K562 (cell line): ENCODE measurements around the gene CYB5R3. TPM values are rescaled to one million over a fixed set of nuclear protein-coding genes. Genes with fewer than 3 reads are reported as not detected.

Experiments
- ARID3A ChIP-seq: IDR thresholded peaks from 2 replicates; pipeline ENCODE4 v1.6.1; 2012; ENCODE audit warnings: low read depth, low read length, improper control_type of control experiment, borderline replicate concordance
- ASH1L ChIP-seq: fragments of 450-650 bp; IDR thresholded peaks from 2 replicates; pipeline ENCODE4 v1.6.1; 2018; ENCODE audit warnings: borderline replicate concordance, mild to moderate bottlenecking, low read depth; ENCODE audit not compliant: partially characterized antibody
- BACH1 ChIP-seq: fragments of 200-800 bp; sonication (Bioruptor generic); IDR thresholded peaks from 2 replicates; pipeline ENCODE4 v1.6.1; 2016; ENCODE audit warnings: missing genetic modification characterization, missing compliant biosample characterization
- CGGBP1 ChIP-seq: fragments of 250-450 bp; sonication (Bioruptor Pico); IDR thresholded peaks from 2 replicates; pipeline ENCODE4 v1.9.0; 2021; ENCODE audit warnings: mild to moderate bottlenecking
- CREB1 ChIP-seq, 2 experiments: sonication (generic) in 1 of 2; formaldehyde crosslinking in 1 of 2; IDR thresholded peaks; 2 replicates each; pipeline versions ENCODE4 v1.6.1 to v1.8.0; 2012 to 2022; ENCODE audit warnings: inconsistent platforms in 1 of 2, mild to moderate bottlenecking in 1 of 2, missing genetic modification reagents in 1 of 2, moderate library complexity in 1 of 2
- FOXK1 ChIP-seq: sonication (generic); formaldehyde crosslinking; IDR thresholded peaks from 2 replicates; pipeline ENCODE4 v1.8.0; 2022; ENCODE audit warnings: missing genetic modification reagents, mild to moderate bottlenecking, borderline replicate concordance
- HMG20B ChIP-seq: fragments of 250-450 bp; sonication (Bioruptor Pico); IDR thresholded peaks from 2 replicates; pipeline ENCODE4 v1.5.0; 2021; ENCODE audit warnings: mild to moderate bottlenecking
- LCOR ChIP-seq: sonication (generic); formaldehyde crosslinking; IDR thresholded peaks from 2 replicates; pipeline ENCODE4 v1.8.0; 2022; ENCODE audit warnings: mild to moderate bottlenecking, missing genetic modification reagents
- MTA2 ChIP-seq: fragments of 450-650 bp; IDR thresholded peaks from 2 replicates; pipeline ENCODE4 v1.6.1; 2016; ENCODE audit warnings: low read depth
- MXI1 ChIP-seq: IDR thresholded peaks from 2 replicates; pipeline ENCODE4 v1.6.1; 2011; ENCODE audit warnings: low read depth, mild to moderate bottlenecking, improper control_type of control experiment, low read length
- RBFOX2 ChIP-seq: fragments of 200-400 bp; formaldehyde crosslinking; IDR thresholded peaks from 2 replicates; pipeline ENCODE4 v1.6.1; 2017; ENCODE audit warnings: low read depth, mild to moderate bottlenecking, low read length, moderate library complexity
- SMAD4 ChIP-seq: fragments of 250-450 bp; sonication (Bioruptor Pico); conservative IDR thresholded peaks from 2 replicates; pipeline ENCODE4 v1.8.0; 2021; ENCODE audit warnings: inconsistent platforms, mild to moderate bottlenecking, moderate library complexity
- ZBTB34 ChIP-seq: fragments of 250-450 bp; sonication (Bioruptor Pico); IDR thresholded peaks from 2 replicates; pipeline ENCODE4 v1.8.0; 2021; ENCODE audit warnings: mild to moderate bottlenecking, moderate library complexity
- ZC3H8 ChIP-seq: fragments of 450-650 bp; IDR thresholded peaks from 2 replicates; pipeline ENCODE4 v1.6.1; 2017
- polyA plus RNA-seq, 8 experiments: library from polyadenylated mRNA; depleted of rRNA in 4 of 8; stranded (reverse) in 5 of 8; unstranded in 3 of 8; fragments of >200 nt; fragmentation: Nextera tagmentation in 2 of 8; fragmentation: Illumina TruSeq in 1 of 8; extraction: Ambion mirVana in 2 of 8; extraction: Trizol in 1 of 8; gene quantifications; 2 replicates each; pipeline versions ENCODE4 v1.2.1 to v1.2.3, GENCODE V29; 2011 to 2014; ENCODE audit warnings: inconsistent platforms in 1 of 8, missing spikeins in 1 of 8
- total RNA-seq, 7 experiments: library from RNA; depleted of rRNA in 6 of 7; stranded (reverse); fragments of >200 nt in 6 of 7; fragmentation: Illumina TruSeq in 2 of 7; extraction: Trizol in 2 of 7; gene quantifications; 2 replicates each; pipeline versions ENCODE4 v1.2.1 to v1.2.3, GENCODE V29; 2011 to 2021; ENCODE audit warnings: low replicate concordance in 1 of 7
- TF ChIP-seq, protein P1 (sequence below): fragments of 250-450 bp; sonication (Bioruptor Pico); IDR thresholded peaks from 2 replicates; pipeline ENCODE4 v1.4.0; 2020
- TF ChIP-seq, protein P2 (sequence below): sonication (generic); formaldehyde crosslinking; IDR thresholded peaks from 2 replicates; pipeline ENCODE4 v1.8.0; 2022; ENCODE audit warnings: missing genetic modification reagents, mild to moderate bottlenecking, moderate library complexity, borderline replicate concordance

The CYB5R3 gene
- total and polyA plus RNA-seq, 9 of the 15 experiments (the other 6 are each of a cell fraction or from before 2014, with no cell fraction given), result 1.4 to 66.8 (median 23.4) TPM

GRCh38 chr22:42615092-42615859, 33.9 kb downstream of the CYB5R3 start (continued):
- TF ChIP-seq SMAD4 (CRISPR knock-in tag), result peak; percentile 21; the same call in 1 of the 2 replicates
- TF ChIP-seq CGGBP1 (CRISPR knock-in tag), result peak; percentile 99
- peak; percentile 99 for TF ChIP-seq FOXK1 (CRISPR knock-in tag)
- peak; percentile 58 for TF ChIP-seq CREB1 (IDR thresholded peaks at IDR 0.05)
- peak; percentile 40; the same call in 1 of the 2 replicates for TF ChIP-seq CREB1 (CRISPR knock-in tag; IDR thresholded peaks at IDR 0.05)
- TF ChIP-seq MTA2, result no peak
- TF ChIP-seq BACH1 (tag), result peak; percentile 74
- peak; percentile 81 for TF ChIP-seq MXI1
- TF ChIP-seq, protein P1, sequence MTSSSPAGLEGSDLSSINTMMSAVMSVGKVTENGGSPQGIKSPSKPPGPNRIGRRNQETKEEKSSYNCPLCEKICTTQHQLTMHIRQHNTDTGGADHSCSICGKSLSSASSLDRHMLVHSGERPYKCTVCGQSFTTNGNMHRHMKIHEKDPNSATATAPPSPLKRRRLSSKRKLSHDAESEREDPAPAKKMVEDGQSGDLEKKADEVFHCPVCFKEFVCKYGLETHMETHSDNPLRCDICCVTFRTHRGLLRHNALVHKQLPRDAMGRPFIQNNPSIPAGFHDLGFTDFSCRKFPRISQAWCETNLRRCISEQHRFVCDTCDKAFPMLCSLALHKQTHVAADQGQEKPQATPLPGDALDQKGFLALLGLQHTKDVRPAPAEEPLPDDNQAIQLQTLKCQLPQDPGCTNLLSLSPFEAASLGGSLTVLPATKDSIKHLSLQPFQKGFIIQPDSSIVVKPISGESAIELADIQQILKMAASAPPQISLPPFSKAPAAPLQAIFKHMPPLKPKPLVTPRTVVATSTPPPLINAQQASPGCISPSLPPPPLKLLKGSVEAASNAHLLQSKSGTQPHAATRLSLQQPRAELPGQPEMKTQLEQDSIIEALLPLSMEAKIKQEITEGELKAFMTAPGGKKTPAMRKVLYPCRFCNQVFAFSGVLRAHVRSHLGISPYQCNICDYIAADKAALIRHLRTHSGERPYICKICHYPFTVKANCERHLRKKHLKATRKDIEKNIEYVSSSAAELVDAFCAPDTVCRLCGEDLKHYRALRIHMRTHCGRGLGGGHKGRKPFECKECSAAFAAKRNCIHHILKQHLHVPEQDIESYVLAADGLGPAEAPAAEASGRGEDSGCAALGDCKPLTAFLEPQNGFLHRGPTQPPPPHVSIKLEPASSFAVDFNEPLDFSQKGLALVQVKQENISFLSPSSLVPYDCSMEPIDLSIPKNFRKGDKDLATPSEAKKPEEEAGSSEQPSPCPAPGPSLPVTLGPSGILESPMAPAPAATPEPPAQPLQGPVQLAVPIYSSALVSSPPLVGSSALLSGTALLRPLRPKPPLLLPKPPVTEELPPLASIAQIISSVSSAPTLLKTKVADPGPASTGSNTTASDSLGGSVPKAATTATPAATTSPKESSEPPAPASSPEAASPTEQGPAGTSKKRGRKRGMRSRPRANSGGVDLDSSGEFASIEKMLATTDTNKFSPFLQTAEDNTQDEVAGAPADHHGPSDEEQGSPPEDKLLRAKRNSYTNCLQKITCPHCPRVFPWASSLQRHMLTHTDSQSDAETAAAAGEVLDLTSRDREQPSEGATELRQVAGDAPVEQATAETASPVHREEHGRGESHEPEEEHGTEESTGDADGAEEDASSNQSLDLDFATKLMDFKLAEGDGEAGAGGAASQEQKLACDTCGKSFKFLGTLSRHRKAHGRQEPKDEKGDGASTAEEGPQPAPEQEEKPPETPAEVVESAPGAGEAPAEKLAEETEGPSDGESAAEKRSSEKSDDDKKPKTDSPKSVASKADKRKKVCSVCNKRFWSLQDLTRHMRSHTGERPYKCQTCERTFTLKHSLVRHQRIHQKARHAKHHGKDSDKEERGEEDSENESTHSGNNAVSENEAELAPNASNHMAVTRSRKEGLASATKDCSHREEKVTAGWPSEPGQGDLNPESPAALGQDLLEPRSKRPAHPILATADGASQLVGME (CRISPR knock-in tag), result no peak
- TF ChIP-seq ASH1L, result peak; percentile 72
- TF ChIP-seq RBFOX2, result peak; percentile 97
- TF ChIP-seq ARID3A, result no peak
- peak; percentile 94 for TF ChIP-seq HMG20B (CRISPR knock-in tag)
- TF ChIP-seq, protein P2, sequence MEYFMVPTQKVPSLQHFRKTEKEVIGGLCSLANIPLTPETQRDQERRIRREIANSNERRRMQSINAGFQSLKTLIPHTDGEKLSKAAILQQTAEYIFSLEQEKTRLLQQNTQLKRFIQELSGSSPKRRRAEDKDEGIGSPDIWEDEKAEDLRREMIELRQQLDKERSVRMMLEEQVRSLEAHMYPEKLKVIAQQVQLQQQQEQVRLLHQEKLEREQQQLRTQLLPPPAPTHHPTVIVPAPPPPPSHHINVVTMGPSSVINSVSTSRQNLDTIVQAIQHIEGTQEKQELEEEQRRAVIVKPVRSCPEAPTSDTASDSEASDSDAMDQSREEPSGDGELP, result peak; percentile 93
- TF ChIP-seq ZBTB34, result no peak
- TF ChIP-seq LCOR, result peak; percentile 95
- peak; percentile 99 for TF ChIP-seq ZC3H8
